ENCODE data around the gene RBFOX2.

The RBFOX2 gene

GRCh38 chr22:35850831-35851230, 177.8 kb downstream of the RBFOX2 start:
- TF ChIP-seq CTCF (conservative IDR thresholded peaks at IDR 0.05), result no peak

GRCh38 chr22:35846804-35847203, 181.8 kb downstream of the RBFOX2 start:
- no peak overlapping the region for H3K27ac ChIP-seq
- TF ChIP-seq CTCF (conservative IDR thresholded peaks at IDR 0.05), result no peak

More at GRCh38 chr22:35850831-35851230, 177.8 kb downstream of the RBFOX2 start:
- peak overlapping the region; percentile 13; the same call in 1 of the 2 replicates for H3K27ac ChIP-seq

- TF ChIP-seq CTCF (conservative IDR thresholded peaks at IDR 0.05), result no peak
- H3K27ac ChIP-seq, result no peak overlapping the region
Observed at GRCh38 chr22:35844886-35845285, 183.7 kb downstream of the RBFOX2 start.

- peak; percentile 73 for TF ChIP-seq CTCF (conservative IDR thresholded peaks at IDR 0.05)
- peak overlapping the region; percentile 4; the same call in 1 of the 2 replicates for H3K27ac ChIP-seq
Observed at GRCh38 chr22:35842954-35843353, 185.7 kb downstream of the RBFOX2 start.

- peak overlapping the region; percentile 4; the same call in 1 of the 2 replicates for H3K27ac ChIP-seq
Observed at GRCh38 chr22:35842519-35842913, 186.1 kb downstream of the RBFOX2 start.

GRCh38 chr22:35841907-35842518, 186.6 kb downstream of the RBFOX2 start:
- peak overlapping the region; percentile 4; the same call in 1 of the 2 replicates for H3K27ac ChIP-seq
- no peak for TF ChIP-seq CTCF (conservative IDR thresholded peaks at IDR 0.05)

More at GRCh38 chr22:35842519-35842913, 186.1 kb downstream of the RBFOX2 start:
- TF ChIP-seq CTCF (conservative IDR thresholded peaks at IDR 0.05), result no peak

GRCh38 chr22:35840302-35840739, 188.3 kb downstream of the RBFOX2 start:
- no peak for TF ChIP-seq CTCF (conservative IDR thresholded peaks at IDR 0.05)
- H3K27ac ChIP-seq, result peak overlapping the region; percentile 87
